ENCODE measurements around the gene RFWD3. TPM values are rescaled to one million over a fixed set of nuclear protein-coding genes. Genes with fewer than 3 reads are reported as not detected.
A peak's percentile ranks its signal among the peaks of the same experiment; 100 is the strongest.

Gene RFWD3
- total RNA-seq, 1 experiment from 2014 or later: 53.7 TPM

GRCh38 chr16:74596586-74596985 lies 70.1 kb downstream of the RFWD3 start:
- in situ Hi-C loops (cut with HindIII; ENCODE audit: low pct_unique_long_range_greater_than_20kb, low sequenced_read_pairs): no loop called here
- no TSS peak for BruUV-seq (replicated peaks)
- H3K4me1 ChIP-seq (ENCODE audit: control insufficient read depth, insufficient read depth, low read length): peaks cover 6% of the 10 kb centered on the region; the same call in 1 of the 2 replicates
- H3K4me3 ChIP-seq (ENCODE audit: low read depth in 2 of 2, low read length in 2 of 2): no peak overlapping the region
- no peak overlapping the region for H3K27ac ChIP-seq (ENCODE audit: low read length)
- ChIA-PET CTCF (no interaction called here), POLR2A (no interaction called here)
- ATAC-seq: no peak
- intact Hi-C loops (cut with micrococcal nuclease; ENCODE audit: unreplicated experiment): no loop called here
- no peaks in the 10 kb centered on the region for H3K9me3 ChIP-seq (ENCODE audit: control insufficient read depth, insufficient read depth, low read depth, low read length)
- no peak for DNase-seq (ENCODE audit: low read depth, low spot score)
- no peaks in the 10 kb centered on the region for H3K27me3 ChIP-seq (ENCODE audit: control insufficient read depth, insufficient read depth, low read length)
- H3K36me3 ChIP-seq (ENCODE audit: control insufficient read depth, insufficient read depth, low read length): no peaks in the 10 kb centered on the region
- TF ChIP-seq POLR2AphosphoS5 (IDR thresholded peaks at IDR 0.05; ENCODE audit: low read depth, low read length): no peak

GRCh38 chr16:74592847-74593246 lies 73.8 kb downstream of the RFWD3 start:
- Histone ChIP-seq H3K4me3 (ENCODE audit: low read depth in 2 of 2, low read length in 2 of 2) (no peak overlapping the region), H3K4me1 (ENCODE audit: control insufficient read depth, insufficient read depth, low read length) (peaks cover 9% of the 10 kb centered on the region), H3K9me3 (ENCODE audit: control insufficient read depth, insufficient read depth, low read depth, low read length) (no peaks in the 10 kb centered on the region), H3K27ac (ENCODE audit: low read length) (no peak overlapping the region), H3K36me3 (ENCODE audit: control insufficient read depth, insufficient read depth, low read length) (no peaks in the 10 kb centered on the region), H3K27me3 (ENCODE audit: control insufficient read depth, insufficient read depth, low read length) (no peaks in the 10 kb centered on the region)
- ChIA-PET CTCF (no interaction called here), POLR2A (no interaction called here)
- in situ Hi-C loops (cut with HindIII; ENCODE audit: low pct_unique_long_range_greater_than_20kb, low sequenced_read_pairs): no loop called here
- intact Hi-C loops (cut with micrococcal nuclease; ENCODE audit: unreplicated experiment): no loop called here
- DNase-seq (ENCODE audit: low read depth, low spot score) (no peak), ATAC-seq (no peak)
- no peak for TF ChIP-seq CTCF (IDR thresholded peaks at IDR 0.05)
- TF ChIP-seq TCF7L2 (IDR thresholded peaks at IDR 0.05; ENCODE audit: low read depth, low read length): no peak
- TF ChIP-seq SIN3A (IDR thresholded peaks at IDR 0.05; ENCODE audit: borderline replicate concordance, insufficient read depth, low read depth, low read length): no peak
- no peak for TF ChIP-seq POLR2AphosphoS5 (IDR thresholded peaks at IDR 0.05; ENCODE audit: low read depth, low read length)
- no peak for TF ChIP-seq REST (IDR thresholded peaks at IDR 0.05; ENCODE audit: insufficient read depth in 1 of 2, low read depth in 2 of 2, low read length in 1 of 2)
- BruUV-seq (replicated peaks): TSS peak; percentile 19

- Histone ChIP-seq H3K36me3 (ENCODE audit: control insufficient read depth, insufficient read depth, low read length) (no peaks in the 10 kb centered on the region), H3K4me3 (ENCODE audit: low read depth in 2 of 2, low read length in 2 of 2) (no peak overlapping the region), H3K9me3 (ENCODE audit: control insufficient read depth, insufficient read depth, low read depth, low read length) (no peaks in the 10 kb centered on the region), H3K4me1 (ENCODE audit: control insufficient read depth, insufficient read depth, low read length) (peaks cover 9% of the 10 kb centered on the region), H3K27ac (ENCODE audit: low read length) (no peak overlapping the region), H3K27me3 (ENCODE audit: control insufficient read depth, insufficient read depth, low read length) (no peaks in the 10 kb centered on the region)
- intact Hi-C loops (cut with micrococcal nuclease; ENCODE audit: unreplicated experiment): no loop called here
- ChIA-PET POLR2A (no interaction called here), CTCF (no interaction called here)
- TF ChIP-seq TCF7L2 (IDR thresholded peaks at IDR 0.05; ENCODE audit: low read depth, low read length) (no peak), CTCF (IDR thresholded peaks at IDR 0.05) (no peak), POLR2AphosphoS5 (IDR thresholded peaks at IDR 0.05; ENCODE audit: low read depth, low read length) (no peak), SIN3A (IDR thresholded peaks at IDR 0.05; ENCODE audit: borderline replicate concordance, insufficient read depth, low read depth, low read length) (no peak)
- in situ Hi-C loops (cut with HindIII; ENCODE audit: low pct_unique_long_range_greater_than_20kb, low sequenced_read_pairs): no loop called here
- ATAC-seq (no peak), DNase-seq (ENCODE audit: low read depth, low spot score) (no peak)
- BruUV-seq (replicated peaks): no TSS peak
These were observed 74.6 kb downstream of the RFWD3 start for GRCh38 chr16:74591876-74592650.

Data from Panc1 (cell line).